A673 (cell line): ENCODE data around the gene C1orf94. TPM values are rescaled to one million over a fixed set of nuclear protein-coding genes. Genes with fewer than 3 reads are reported as not detected.

ENCODE experiments used
- BruUV-seq: library from RNA; stranded (reverse); fragments of 400-500 nt; replicated peaks from 2 replicates; lab custom pipeline; 2021; lab: Mats Ljungman, UMichigan
- CTCF ChIA-PET: fragments of 300-600 bp; sonication (Branson Sonifier 250); formaldehyde crosslinking; loops from one replicate; lab custom pipeline; 2022; ENCODE audit warnings: antibody characterized with exemption; lab: Charles Lee
- POLR2A ChIA-PET: fragments of 300-600 bp; sonication (Branson Sonifier 250); formaldehyde crosslinking; loops from one replicate; lab custom pipeline; 2022; ENCODE audit warnings: antibody characterized with exemption; ENCODE audit not compliant: low non-redundant PET; lab: Charles Lee
- DNase-seq: peaks from one replicate; pipeline ENCODE4 v3.0.0-alpha.2; 2015; ENCODE audit warnings: low spot score
- H3K27ac ChIP-seq: fragments of 200-600 bp; sonication (generic); 2 replicates; pipeline ENCODE4 v1.5.1; 2016; ENCODE audit warnings: mixed run types, low read depth, mild to moderate bottlenecking, mixed read lengths, antibody characterized with exemption, low read length; ENCODE audit not compliant: poor library complexity, severe bottlenecking
- H3K27me3 ChIP-seq: fragments of 200-600 bp; sonication (generic); replicated peaks from 2 replicates; pipeline ENCODE4 v1.6.1; 2017; ENCODE audit warnings: mixed run types, low read depth, mild to moderate bottlenecking, mixed read lengths, antibody characterized with exemption, low read length; ENCODE audit not compliant: insufficient read depth, poor library complexity
- H3K36me3 ChIP-seq: fragments of 200-600 bp; sonication (generic); 2 replicates; pipeline ENCODE4 v1.6.1; 2016; ENCODE audit warnings: mixed run types, mild to moderate bottlenecking, mixed read lengths, antibody characterized with exemption, low read length; ENCODE audit not compliant: insufficient read depth, poor library complexity, severe bottlenecking
- H3K4me1 ChIP-seq: fragments of 200-600 bp; sonication (generic); 2 replicates; pipeline ENCODE4 v1.6.1; 2017; ENCODE audit warnings: mixed run types, mild to moderate bottlenecking, mixed read lengths, antibody characterized with exemption, low read length; ENCODE audit not compliant: insufficient read depth, poor library complexity, severe bottlenecking
- H3K4me3 ChIP-seq: fragments of 200-600 bp; sonication (generic); 2 replicates; pipeline ENCODE4 v1.5.1; 2016; ENCODE audit warnings: low read depth, mixed run types, mild to moderate bottlenecking, mixed read lengths, low read length; ENCODE audit not compliant: poor library complexity, severe bottlenecking
- H3K9me3 ChIP-seq: fragments of 200-600 bp; sonication (generic); 2 replicates; pipeline ENCODE4 v1.6.1; 2016; ENCODE audit warnings: mixed run types, low read depth, mild to moderate bottlenecking, mixed read lengths, antibody characterized with exemption, low read length; ENCODE audit not compliant: poor library complexity, severe bottlenecking
- CTCF ChIP-seq: fragments of 300-800, 200-600 bp; sonication (generic); conservative IDR thresholded peaks from 2 replicates; pipeline ENCODE4 v1.5.1; 2017; ENCODE audit warnings: low read depth, mild to moderate bottlenecking, antibody characterized with exemption, low read length, moderate library complexity, mixed read lengths
- EZH2 ChIP-seq: fragments of 200-600 bp; sonication (generic); IDR thresholded peaks from 2 replicates; pipeline ENCODE4 v1.6.1; 2017; ENCODE audit warnings: borderline replicate concordance, low read depth, mild to moderate bottlenecking, mixed read lengths, antibody characterized with exemption, low read length; ENCODE audit not compliant: poor library complexity, severe bottlenecking
- intact Hi-C: fragments of 100-400 bp; cut with micrococcal nuclease; formaldehyde crosslinking; loops from one replicate; pipeline ENCODE4 v1.10.0; 2022; ENCODE audit not compliant: unreplicated experiment
- total RNA-seq: library from RNA; stranded (reverse); gene quantifications from 2 replicates; pipeline ENCODE4 v1.2.3, GENCODE V29; 2021

The C1orf94 gene
- total RNA-seq, 1 experiment from 2014 or later: 0.34 TPM

GRCh38 chr1:34147301-34147700 is 29.4 kb upstream of the C1orf94 start:
- no TSS peak for BruUV-seq
- no peak for DNase-seq
- no peaks in the 10 kb centered on the region for H3K4me1 ChIP-seq

GRCh38 chr1:34149501-34149900 is 27.2 kb upstream of the C1orf94 start:
- no peaks in the 10 kb centered on the region for H3K9me3 ChIP-seq
- ChIA-PET CTCF (no interaction called here), POLR2A (no interaction called here)
- intact Hi-C loops: no loop called here
- BruUV-seq: no TSS peak
- no peaks in the 10 kb centered on the region for H3K27me3 ChIP-seq
- no peak for TF ChIP-seq CTCF
- TF ChIP-seq EZH2: no peak
- H3K36me3 ChIP-seq: no peaks in the 10 kb centered on the region
- DNase-seq: no peak
- no peak overlapping the region for H3K27ac ChIP-seq
- no peaks in the 10 kb centered on the region for H3K4me1 ChIP-seq
- H3K4me3 ChIP-seq: no peak overlapping the region

More at GRCh38 chr1:34147301-34147700, 29.4 kb upstream of the C1orf94 start:
- Histone ChIP-seq H3K27ac (no peak overlapping the region), H3K36me3 (no peaks in the 10 kb centered on the region), H3K27me3 (no peaks in the 10 kb centered on the region), H3K4me3 (no peak overlapping the region), H3K9me3 (no peaks in the 10 kb centered on the region)
- intact Hi-C loops: no loop called here
- CTCF ChIA-PET: no interaction called here
- no peak for TF ChIP-seq CTCF
- TF ChIP-seq EZH2: no peak
- POLR2A ChIA-PET: no interaction called here

GRCh38 chr1:34153246-34153645 is 23.5 kb upstream of the C1orf94 start:
- ChIA-PET CTCF (no interaction called here), POLR2A (no interaction called here)
- no peak overlapping the region for H3K27ac ChIP-seq
- no peaks in the 10 kb centered on the region for H3K9me3 ChIP-seq
- intact Hi-C loops: no loop called here
- no peak for DNase-seq
- H3K4me1 ChIP-seq: no peaks in the 10 kb centered on the region
- no TSS peak for BruUV-seq
- H3K4me3 ChIP-seq: no peak overlapping the region
- H3K27me3 ChIP-seq: no peaks in the 10 kb centered on the region
- TF ChIP-seq CTCF: no peak
- no peak for TF ChIP-seq EZH2
- no peaks in the 10 kb centered on the region for H3K36me3 ChIP-seq
